Suppressor macrophage treated with lipopolysaccharide for 4 hours (primary cell): ENCODE data around the gene ZNF281.
"Not testable (repeated sequence)": the region's sequence is repeated elsewhere in the genome, so short reads cannot be mapped to it uniquely, and the experiment has no call there.

Experiments
- DNase-seq: peaks from one replicate; pipeline ENCODE4 v3.0.0-alpha.2; 2020

Gene ZNF281

GRCh38 chr1:200428482-200429205, 18.8 kb upstream of the ZNF281 start:
- DNase-seq: peak; percentile 86

- no peak for DNase-seq
Measured at GRCh38 chr1:200427744-200428143, 17.9 kb upstream of the ZNF281 start.

- DNase-seq: no peak
Measured at GRCh38 chr1:200426196-200426595, 16.4 kb upstream of the ZNF281 start.

GRCh38 chr1:200423235-200423634, 13.4 kb upstream of the ZNF281 start:
- no peak for DNase-seq

GRCh38 chr1:200422211-200422610, 12.4 kb upstream of the ZNF281 start:
- no peak for DNase-seq

GRCh38 chr1:200415789-200416593, 6.2 kb upstream of the ZNF281 start:
- no peak for DNase-seq

GRCh38 chr1:200415227-200415626, 5.4 kb upstream of the ZNF281 start:
- no peak for DNase-seq

GRCh38 chr1:200414657-200415056, 4.8 kb upstream of the ZNF281 start:
- no peak for DNase-seq

- not testable (repeated sequence) for DNase-seq
Measured at GRCh38 chr1:200413766-200414165, 3.9 kb upstream of the ZNF281 start.

GRCh38 chr1:200411406-200412257, 1.8 kb upstream of the ZNF281 start:
- no peak for DNase-seq

- DNase-seq: no peak
Measured at GRCh38 chr1:200410566-200410878, 686 bp upstream of the ZNF281 start.

- DNase-seq: no peak
Measured at GRCh38 chr1:200409203-200409760, 554 bp downstream of the ZNF281 start.

- DNase-seq: no peak
Measured at GRCh38 chr1:200406161-200406797, 3.6 kb downstream of the ZNF281 start.

GRCh38 chr1:200405264-200405663, 4.6 kb downstream of the ZNF281 start:
- peak; percentile 59 for DNase-seq

GRCh38 chr1:200401708-200402107, 8.1 kb downstream of the ZNF281 start:
- no peak for DNase-seq

- DNase-seq: no peak
Measured at GRCh38 chr1:200401263-200401662, 8.6 kb downstream of the ZNF281 start.

GRCh38 chr1:200400556-200400955, 9.3 kb downstream of the ZNF281 start:
- no peak for DNase-seq

GRCh38 chr1:200399860-200400259, 10.0 kb downstream of the ZNF281 start:
- DNase-seq: no peak

GRCh38 chr1:200398373-200398772, 11.5 kb downstream of the ZNF281 start:
- DNase-seq: no peak

GRCh38 chr1:200392625-200393185, 17.1 kb downstream of the ZNF281 start:
- no peak for DNase-seq

GRCh38 chr1:200391747-200392146, 18.1 kb downstream of the ZNF281 start:
- DNase-seq: no peak

- DNase-seq: no peak
Measured at GRCh38 chr1:200388791-200389190, 21.0 kb downstream of the ZNF281 start.
